ENCODE measurements around the gene HCN3.
"Not testable (repeated sequence)": the region's sequence is repeated elsewhere in the genome, so short reads cannot be mapped to it uniquely, and the experiment has no call there.

HCN3 gene

DNA sequence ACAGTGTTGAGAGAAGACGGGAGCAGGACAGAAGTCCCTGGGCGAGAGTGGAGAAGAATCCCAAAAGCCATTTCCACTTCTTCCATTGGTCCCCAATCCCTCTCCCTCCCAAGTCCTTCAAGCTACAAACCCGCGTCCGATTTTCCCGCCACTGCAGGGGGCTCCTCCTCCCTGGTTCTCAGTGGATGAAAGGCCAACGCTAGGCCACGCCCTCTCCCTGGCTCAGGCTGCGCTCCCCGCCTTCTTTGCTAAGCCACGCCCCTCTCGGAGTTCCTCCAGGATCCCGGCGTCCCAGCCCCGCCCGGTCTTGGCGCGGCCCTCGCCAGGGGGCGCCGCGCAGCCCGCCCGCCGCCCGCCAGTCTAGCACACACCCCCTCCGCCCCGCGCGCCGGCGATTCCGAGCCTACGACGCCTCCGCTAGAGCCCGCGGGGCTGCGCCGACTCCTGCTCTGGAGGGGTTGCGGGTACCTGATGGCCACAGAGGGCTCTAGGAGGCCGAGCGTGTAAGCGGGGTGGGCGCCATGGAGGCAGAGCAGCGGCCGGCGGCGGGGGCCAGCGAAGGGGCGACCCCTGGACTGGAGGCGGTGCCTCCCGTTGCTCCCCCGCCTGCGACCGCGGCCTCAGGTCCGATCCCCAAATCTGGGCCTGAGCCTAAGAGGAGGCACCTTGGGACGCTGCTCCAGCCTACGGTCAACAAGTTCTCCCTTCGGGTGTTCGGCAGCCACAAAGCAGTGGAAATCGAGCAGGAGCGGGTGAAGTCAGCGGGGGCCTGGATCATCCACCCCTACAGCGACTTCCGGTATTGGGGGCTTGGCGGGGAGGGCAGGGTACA, at the start of gene HCN3:
Gene HCN3 (plus strand): TSS at position 394 of the 832 bp plus-strand sequence. CDS start 128 bp downstream, at position 522.
- peak; percentile 95 to 96 for DNase-seq

DNA sequence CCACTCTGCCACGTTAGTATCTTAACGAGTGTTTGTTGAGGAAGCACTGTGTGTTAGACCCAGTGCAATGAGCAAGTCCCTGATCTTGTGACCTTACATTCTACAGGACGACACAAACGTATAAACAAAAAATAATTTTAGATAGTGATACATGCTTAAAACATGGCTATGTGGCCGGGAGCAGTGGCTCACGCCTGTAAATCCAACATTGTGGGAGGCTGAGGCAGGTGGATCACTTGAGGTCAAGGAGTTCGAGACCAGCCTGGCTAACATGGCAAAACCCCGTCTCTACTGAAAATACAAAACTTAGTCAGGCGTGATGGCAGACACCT, 49.2 kb upstream of the HCN3 start:
- no peak for DNase-seq

DNA sequence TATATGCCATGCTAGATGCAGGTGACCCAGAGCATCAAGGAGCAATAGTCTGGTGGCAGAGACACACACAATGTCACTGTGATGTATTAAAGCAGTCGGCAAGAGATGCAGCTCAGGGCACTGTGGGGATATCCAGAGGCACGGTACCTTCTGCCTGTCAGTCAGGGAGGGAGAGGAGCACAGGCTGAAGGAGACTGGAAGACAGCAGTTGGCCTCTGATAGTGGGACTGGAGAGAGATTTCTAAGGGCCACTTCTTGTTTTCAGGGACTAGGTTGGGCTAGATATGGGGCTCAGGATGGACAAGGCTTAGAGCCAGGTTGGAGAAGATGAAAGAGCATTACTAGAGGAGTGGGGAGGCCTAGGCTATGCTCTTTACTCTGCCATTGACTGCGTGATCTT, 46.0 kb upstream of the HCN3 start:
- DNase-seq: not testable (repeated sequence)

DNA sequence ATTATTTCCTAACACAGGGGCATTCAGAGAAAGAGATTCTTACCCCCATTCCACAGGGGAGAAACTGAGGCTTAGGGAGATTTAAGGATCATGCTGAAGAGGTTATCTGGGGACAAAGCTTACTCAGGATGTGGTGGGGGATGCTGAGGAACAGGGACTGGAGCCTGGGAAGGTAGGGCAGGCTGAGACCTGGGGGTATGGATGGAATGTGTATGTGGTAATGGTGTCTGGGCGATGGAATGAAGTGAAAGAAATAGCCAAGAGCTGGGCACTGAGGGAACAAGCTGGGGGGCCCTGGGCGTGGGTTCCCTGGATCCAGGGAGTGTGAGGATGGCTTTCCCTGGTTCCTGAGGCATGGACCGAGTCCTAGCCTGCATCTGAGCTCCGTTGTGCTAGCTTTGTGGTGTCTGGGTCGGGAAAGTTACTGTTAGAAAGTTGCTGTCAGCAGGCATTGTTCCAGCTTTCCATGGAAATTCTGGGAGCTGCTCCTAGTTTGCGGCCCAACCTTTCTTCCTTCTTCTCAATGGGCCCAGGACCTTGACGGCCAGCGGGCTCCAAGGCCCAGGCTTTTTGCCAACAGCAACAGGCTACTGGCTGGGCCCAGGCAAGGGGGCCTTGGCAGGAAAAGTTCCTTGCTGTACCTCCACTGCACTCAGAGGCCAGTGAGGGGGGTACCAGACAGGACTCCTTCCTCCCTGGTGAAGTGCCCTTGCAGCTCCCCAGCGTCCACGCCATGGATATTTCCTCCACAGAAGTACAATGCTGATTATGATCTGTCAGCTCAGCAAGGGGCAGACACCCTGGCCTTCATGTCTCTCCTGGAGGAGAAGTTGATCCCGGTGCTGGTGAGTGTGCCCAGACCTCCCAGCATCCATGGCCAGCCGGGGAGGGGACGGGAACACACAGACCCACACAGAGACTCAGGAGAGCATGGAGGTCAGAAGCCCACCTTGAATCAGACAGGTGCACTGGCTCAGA, 45.0 kb upstream of the HCN3 start:
- DNase-seq: not testable (repeated sequence)

DNA sequence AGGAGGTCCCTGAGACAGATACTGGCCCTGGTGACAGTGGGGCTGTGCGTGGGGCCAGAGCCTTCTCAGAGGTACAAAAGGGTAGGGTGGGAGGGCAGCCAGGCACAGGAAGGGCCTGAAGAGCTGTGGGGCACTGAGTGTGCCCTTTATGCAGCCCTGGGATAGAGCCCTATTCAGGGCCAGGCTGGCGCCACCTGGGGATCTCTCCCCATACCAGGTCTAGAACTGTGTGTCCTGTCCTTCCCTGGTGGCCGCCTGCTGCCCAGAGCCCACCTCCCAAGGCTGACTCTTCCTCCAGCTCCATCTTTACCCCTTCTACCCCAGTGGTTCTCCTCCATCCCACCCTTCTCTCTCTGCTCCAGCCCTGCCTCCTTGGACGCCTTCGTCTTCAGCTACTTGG, 43.8 kb upstream of the HCN3 start:
- not testable (repeated sequence) for DNase-seq

DNA sequence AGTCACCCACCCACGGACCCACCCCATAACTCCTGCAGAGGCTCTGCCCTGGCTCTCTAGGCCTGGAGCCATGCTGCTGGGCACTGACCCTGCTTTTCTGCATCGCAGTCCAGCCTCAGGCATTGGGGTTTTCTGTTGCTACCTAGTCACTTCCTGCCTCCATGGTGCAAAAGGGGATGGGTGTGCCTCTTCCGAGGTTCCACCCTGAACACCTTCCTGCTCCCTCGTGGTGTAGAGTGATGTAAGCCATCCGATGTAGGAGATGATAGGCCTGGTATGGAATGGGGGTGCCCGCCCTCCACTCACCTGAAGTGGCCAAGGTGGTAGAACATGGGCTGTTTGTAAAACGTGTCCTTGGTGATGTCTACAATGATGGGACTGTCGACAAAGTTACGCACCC, 41.9 kb upstream of the HCN3 start:
- not testable (repeated sequence) for DNase-seq

DNA sequence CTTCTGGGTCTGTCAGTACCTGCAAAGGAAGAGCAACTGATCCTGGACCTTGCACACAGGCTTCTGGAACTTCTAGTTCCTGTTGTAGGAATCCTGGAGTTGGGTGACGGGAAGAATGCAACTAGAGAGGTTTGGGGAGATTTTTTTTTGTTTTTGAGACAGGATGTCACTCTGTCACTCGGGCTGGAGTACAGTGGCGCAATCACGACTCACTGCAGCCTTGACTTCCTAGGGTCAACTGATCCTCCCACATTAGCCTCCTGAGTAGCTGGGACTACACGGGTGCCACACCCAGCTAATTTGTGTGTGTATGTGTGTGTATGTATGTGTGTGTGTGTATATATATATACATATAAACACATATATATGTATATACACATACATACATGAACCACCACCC, 40.8 kb upstream of the HCN3 start:
- DNase-seq: no peak

DNA sequence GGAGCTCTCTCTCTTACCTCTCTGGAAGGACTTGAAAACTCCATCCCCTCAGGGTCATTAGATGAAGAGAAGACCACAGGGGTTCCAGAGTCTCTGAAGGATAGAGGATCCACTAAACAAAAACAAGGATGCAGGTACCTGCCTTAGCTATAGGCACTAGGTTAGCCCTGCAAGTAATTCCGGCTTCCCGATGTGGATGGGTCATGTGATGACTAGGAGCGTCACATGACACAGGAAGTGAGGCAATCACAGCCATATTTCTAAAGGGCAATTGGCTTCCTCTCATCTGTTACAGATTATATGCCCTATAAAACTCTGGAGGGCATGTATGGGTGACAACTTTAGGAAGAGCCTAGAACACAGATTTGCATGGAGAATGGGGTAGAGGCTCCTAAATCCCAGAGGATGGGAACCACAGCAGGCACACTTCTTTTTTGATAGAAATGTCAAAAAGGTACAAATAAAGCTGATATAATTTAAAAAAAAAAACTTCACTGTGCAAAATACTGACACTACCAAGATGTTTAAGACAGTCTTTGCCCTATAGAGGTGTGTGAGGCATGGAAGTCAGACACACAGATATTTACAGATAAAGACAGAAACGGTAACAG, 36.1 kb upstream of the HCN3 start:
- peak; percentile 57 to 62 for DNase-seq

DNA sequence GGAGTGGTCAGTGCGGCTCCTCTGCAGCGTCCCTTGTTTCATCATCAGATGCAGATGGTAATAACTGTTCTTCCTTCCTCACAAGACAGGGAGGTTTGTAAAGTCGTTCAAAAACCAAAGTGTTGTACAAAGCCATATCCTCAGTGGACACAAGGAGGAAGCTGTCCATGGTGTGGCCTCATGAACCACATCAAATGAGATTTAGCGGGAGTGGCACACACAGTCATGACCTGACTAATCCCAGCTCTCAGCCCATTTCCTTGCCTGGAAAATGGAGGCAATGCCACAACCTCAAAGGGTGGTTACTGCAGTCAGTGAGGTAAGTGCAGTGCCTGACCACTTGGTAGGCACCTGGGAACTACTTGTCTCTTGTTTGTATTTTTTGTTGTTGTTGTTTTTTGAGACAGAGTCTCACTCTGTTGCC, 35.4 kb upstream of the HCN3 start:
- DNase-seq: no peak

DNA sequence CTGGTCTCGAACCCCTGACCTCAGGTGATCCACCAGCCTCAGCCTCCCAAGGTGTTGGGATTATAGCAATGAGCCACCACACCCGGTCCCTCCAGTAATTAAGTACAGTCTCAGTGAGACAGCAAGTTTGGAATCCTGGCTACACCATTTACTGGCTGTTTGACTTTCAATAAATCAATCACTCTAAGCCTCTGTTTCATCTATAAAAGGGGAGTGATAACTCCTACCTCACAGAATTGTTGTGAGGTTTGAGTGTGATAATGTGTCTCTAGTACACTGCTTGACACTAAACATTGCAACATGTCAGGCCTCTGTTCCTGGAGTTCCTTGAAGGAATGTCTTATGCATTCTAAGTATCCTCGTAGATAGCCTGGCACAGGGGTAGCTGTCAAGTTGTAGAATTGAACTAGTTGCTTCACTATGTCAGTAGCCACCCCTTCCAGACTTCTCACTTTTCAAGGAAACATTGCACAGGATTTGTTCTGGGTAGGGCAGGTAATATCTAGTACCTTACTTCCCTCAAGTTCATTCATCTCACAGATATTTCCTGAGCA, 34.4 kb upstream of the HCN3 start:
- DNase-seq: no peak

DNA sequence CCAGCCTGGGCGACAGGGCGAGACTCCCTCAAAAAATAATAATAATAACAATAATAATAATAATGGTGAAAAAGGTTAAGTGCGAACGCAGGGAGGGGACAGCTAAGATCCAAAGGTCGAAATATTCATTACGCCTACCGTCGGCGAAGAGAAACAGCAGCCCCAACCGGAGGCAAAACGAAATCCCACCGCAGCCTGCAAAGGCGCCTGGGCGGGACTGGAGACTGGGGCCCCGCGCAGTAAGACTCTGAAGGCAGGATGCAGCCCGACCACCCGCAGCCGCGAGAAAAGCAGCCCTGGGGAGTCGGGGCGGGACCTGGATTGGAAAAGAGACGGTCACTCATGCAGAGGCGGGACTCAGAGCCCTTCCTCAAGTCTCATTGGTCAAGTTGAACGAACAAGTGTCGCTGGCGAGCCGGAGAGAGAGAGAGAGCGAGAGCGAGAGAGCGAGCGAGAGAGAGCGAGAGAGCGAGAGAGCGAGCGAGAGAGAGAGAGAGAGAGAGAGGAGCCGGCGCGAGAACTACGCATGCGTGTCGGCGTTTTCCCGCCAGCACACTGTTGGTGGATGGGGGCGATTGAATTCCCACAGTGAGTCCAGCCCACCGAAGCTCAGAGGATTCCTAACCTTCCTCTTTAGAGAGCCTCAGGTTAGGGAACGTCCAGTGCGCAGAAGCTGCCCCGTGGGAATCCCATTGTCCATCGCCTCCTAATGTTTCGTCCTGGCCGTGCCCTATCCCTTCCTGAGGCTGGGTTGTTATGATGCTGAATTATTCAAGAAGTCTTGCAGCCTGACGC, 32.7 kb upstream of the HCN3 start:
- peak; percentile 85 to 88 for DNase-seq

DNA sequence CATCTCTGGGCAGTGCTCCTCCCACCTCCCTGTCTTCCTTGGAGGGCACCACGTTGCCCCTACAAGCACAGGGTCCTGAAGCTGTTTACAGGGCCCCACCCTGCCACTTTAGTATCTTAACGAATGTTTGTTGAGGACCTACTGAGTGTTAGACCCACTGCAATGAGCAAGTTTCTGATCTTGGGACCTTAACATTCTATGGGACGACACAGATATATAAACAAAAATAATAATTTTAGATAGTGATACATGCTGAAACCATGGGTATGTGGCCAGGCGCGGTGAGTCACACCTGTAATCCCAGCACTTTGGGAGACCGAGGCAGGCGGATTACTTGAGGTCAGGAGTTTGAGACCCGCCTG, 32.1 kb upstream of the HCN3 start:
- DNase-seq: no peak

DNA sequence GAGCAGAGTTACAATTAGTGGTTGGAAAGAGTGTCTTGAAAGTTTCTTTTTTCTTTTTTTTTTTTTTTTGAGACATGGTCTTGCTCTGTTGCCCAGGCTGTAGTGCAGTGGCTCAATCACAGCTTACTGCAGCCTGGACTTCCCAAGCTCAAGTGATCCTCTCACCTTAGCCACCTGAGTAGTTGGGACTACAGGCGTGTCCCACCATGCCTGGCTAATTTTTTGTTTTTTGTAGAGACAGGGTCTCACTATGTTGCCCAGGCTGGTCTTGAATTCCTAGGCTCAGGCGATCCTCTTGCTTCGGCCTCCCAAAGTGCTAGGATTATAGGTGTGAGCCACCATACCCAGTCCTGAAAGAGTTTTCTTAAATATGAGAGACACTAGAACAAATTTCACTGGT, 30.5 kb upstream of the HCN3 start:
- DNase-seq: not testable (repeated sequence)

DNA sequence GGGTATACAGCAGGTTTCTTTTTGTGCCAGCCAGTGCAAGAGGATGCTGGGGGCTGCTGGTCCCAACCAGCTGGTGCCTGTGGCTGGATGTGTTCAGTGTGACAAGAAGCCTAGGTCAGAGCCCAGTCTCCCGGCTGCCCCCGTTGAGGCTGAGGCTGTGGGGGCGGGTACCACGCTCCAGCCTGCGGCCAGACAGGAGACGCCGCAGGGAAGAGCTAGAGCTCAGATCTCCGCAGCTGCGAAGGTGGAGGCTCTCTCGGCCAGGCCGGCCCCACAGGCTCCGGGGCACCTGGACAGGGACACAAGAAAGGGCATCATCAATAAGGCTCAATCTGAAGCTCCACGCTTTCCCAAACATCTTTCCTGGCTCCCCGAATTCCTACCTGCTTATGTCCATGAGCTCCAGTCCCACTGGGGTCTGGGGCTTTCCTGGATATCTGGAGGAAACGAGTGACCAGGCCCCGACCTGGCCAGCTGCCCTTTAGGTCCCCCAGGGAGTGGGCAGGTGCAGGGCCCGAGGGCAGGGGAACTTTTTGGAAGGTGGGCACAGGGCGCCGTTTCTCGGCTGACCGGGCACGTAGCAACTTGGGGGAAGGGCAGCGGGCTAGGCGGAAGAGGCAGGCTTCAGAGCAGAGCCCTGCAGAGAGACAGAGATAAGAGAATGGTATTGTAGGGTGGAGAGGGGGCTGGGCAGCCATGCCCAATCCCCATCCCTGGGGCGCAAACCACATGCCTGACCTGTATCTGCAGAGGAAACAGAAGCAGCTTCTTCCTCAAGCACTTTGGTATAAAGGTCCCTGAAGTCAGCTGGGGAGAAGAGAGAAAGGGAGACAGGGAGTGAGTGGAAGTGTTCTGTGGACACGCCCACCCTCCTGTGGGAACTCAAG, 29.4 kb upstream of the HCN3 start:
- no peak for DNase-seq

DNA sequence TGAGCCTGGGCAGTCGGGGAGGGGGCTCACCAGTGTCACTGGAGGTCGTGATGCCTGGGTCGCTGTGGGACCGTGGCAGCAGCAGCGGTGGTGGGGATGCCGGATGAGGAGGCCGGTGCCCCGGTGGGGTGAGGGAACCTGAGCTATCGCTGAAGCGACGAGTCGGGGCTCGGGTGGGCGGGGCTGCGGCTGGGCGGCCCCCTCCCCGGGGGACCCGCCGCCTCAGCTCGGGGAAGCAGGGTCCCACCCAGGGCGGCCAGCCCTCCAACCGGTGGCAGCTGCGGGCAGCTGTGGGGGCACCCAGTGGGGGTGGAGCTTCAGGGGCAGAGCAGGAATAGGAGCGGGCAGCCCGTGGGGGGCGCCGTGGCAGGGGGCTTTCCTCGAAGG, 27.0 kb upstream of the HCN3 start:
- DNase-seq: no peak

DNA sequence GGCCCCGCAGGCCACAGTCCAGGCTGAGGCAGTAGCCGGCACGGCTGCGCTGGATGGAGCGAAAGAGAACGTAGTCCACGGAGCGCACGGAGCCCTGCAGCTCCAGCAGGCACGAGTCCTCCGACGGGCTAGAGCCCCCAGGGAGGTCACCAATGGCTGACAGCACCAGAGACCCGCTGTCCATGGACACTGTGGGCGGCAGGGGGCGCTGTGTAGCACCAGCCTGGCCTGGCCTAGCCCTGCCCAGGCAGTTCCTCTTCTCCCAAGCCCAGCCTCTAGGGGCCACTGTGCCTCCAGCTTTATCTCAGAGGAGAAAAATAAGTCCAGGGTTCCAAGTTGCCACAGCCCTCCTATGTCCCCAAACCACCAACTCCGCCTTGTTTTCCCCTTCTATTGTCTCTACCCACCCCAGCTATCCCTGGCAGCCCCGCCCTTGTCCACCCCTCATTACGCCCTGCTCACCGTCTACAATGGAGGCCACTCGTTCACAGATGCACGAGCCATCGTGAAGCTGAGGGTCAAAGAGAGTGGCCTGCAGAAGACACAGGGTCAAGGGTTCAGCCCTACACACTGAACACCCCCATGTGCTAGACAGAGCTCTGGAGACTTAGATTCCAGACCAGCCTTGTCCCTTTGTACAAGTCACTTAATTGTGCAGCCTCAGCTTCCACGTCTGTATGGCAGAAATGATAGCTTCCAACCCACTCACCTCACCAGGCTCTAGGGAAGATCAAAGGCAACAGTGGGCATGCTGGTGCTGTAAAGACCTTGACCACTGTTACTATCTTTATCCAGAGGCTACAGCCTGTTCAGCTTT, 26.4 kb upstream of the HCN3 start:
- DNase-seq: peak; percentile 93 to 96

DNA sequence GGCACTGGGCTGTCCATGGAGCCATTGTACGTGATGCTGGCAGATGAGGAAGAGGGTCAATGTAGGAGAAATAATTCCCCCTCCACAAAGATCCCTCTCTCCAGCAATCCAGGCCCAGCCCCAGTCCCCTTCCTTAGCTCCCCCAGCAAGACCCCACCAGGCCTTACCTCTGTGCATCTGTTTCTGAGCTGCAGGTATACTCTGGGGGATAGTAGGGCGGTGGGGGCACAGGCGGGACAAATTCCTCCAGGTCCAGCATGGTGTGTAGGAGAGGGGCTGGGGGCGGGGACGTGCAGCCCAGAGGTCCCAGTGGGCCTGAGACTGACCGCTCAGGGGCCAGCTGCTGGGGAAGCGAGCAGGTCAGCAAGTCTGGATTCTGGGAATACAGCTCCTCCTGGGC, 25.7 kb upstream of the HCN3 start:
- no peak for DNase-seq

DNA sequence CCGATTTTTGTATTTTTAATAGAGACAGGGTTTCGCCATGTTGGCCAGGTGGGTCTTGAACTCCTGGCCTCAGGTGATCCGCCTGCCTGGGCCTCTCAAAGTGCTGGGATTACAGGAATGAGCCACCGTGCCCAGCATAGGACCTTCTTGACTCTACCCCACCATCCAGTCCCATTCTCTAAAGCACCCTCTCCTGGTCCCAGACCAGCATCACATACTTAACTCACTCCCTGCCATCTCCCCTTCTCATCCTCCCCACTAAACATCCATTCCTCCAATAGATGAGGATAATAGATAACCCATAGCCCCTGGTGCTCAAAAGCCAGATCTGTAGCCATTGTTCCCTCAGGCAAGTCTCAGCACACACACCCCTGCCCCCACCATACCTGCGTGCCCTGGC, 24.1 kb upstream of the HCN3 start:
- no peak for DNase-seq

DNA sequence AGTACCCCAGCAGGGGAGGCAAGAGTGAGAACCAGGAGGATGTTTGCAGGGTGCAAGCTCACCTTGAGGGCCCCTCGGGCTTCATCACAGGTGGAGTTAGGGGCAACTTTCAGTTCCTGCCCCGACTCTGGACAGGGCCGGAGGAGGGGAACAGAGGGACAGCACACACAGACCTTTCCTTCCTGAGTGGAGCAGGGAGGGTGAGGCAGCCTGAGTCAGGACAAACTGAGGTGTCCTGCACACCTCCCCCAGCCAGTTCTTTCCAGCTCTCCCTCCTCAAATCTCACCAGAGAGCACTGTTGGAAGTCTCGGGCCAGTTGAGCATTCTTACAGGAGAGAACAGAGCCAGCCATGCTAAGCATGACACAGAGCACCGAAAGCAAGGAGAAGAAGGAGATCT, 23.5 kb upstream of the HCN3 start:
- DNase-seq: no peak

DNA sequence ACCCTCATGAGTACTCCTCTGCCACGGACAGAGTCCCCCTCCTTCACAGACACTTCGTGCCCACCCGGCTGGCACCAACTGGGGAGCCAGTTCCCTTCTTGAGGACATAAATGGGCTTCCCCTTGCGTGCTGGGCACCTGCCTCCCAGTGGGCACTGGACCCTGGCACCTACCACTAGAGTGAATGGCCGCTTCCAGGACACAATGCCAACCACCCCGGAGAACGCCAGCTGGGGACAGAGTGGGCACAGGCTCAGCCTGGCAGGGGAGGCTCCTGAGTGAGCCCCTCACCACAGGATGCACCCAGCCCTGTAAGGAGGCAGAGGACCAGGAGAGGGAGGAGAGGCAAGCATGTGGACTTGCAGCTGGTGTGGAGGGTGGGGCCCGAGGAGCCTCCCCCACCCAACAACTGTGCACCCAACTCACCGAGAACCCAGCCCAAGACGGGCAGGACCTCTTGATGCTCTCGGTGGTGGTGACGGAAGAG, 23.0 kb upstream of the HCN3 start:
- no peak for DNase-seq

All from activated CD4-positive, alpha-beta T cell treated with anti-CD3 and anti-CD28 coated beads for 4 hours (primary cell).